NCI-H82 treated with DMSO at 0.1 percent for 48 hours (cell line): ENCODE measurements around the gene OR10W1.
A peak's percentile ranks its signal among the peaks of the same experiment; 100 is the strongest.

Experiments
- DNase-seq: peaks from one replicate; lab custom pipeline; 2025; ENCODE audit not compliant: unreplicated experiment; lab: John Stamatoyannopoulos, UW

Gene OR10W1

GRCh38 chr11:58268142-58268541 is at the start of gene OR10W1:
Gene OR10W1, minus strand, starts transcription at chr11:58268260. Its CDS starts 402 bp downstream, at chr11:58267858.
- no peak for DNase-seq

GRCh38 chr11:58316142-58316541 is 48.1 kb upstream of the OR10W1 start:
- no peak for DNase-seq

- DNase-seq = no peak
Observed at GRCh38 chr11:58301576-58301975, 33.5 kb upstream of the OR10W1 start.

GRCh38 chr11:58292017-58292416 is 24.0 kb upstream of the OR10W1 start:
- DNase-seq = no peak

- no peak for DNase-seq
Observed at GRCh38 chr11:58289266-58289665, 21.2 kb upstream of the OR10W1 start.

GRCh38 chr11:58286249-58286648 is 18.2 kb upstream of the OR10W1 start:
- no peak for DNase-seq

- no peak for DNase-seq
Observed at GRCh38 chr11:58285483-58286040, 17.5 kb upstream of the OR10W1 start.

- DNase-seq = no peak
Observed at GRCh38 chr11:58276151-58276550, 8.1 kb upstream of the OR10W1 start.

GRCh38 chr11:58275002-58275401 is 6.9 kb upstream of the OR10W1 start:
- DNase-seq = peak; percentile 0

GRCh38 chr11:58259983-58260382 is 8.1 kb downstream of the OR10W1 start:
- DNase-seq = no peak

GRCh38 chr11:58254936-58255335 is 13.1 kb downstream of the OR10W1 start:
- no peak for DNase-seq

- DNase-seq = no peak
Observed at GRCh38 chr11:58243954-58244353, 24.1 kb downstream of the OR10W1 start.

- DNase-seq = no peak
Observed at GRCh38 chr11:58227956-58228615, 40.0 kb downstream of the OR10W1 start.

- DNase-seq = no peak
Observed at GRCh38 chr11:58222721-58223120, 45.3 kb downstream of the OR10W1 start.
